Progenitor cell of endocrine pancreas (in vitro differentiated cells): Measurements from ENCODE around the gene CORO2B. TPM values are rescaled to one million over a fixed set of nuclear protein-coding genes. Genes with fewer than 3 reads are reported as not detected.

Source experiments
- DNase-seq: peaks from one replicate; pipeline ENCODE4 v3.0.0; 2021; ENCODE audit warnings: low spot score; ENCODE audit not compliant: unreplicated experiment
- H3K27ac Mint-ChIP-seq: 2 replicates; pipeline ENCODE4 v1.8.0; 2021; ENCODE audit warnings: mild to moderate bottlenecking, moderate library complexity, mixed read lengths
- H3K27me3 Mint-ChIP-seq: 2 replicates; pipeline ENCODE4 v1.8.0; 2021; ENCODE audit warnings: mixed read lengths
- H3K36me3 Mint-ChIP-seq: 2 replicates; pipeline ENCODE4 v1.8.0; 2022; ENCODE audit warnings: mixed read lengths; ENCODE audit not compliant: insufficient read depth
- H3K4me1 Mint-ChIP-seq: 2 replicates; pipeline ENCODE4 v1.8.0; 2021; ENCODE audit warnings: low read depth, mixed read lengths
- H3K4me3 Mint-ChIP-seq: 2 replicates; pipeline ENCODE4 v1.8.0; 2021; ENCODE audit warnings: low read depth, mild to moderate bottlenecking, moderate library complexity, mixed read lengths
- H3K9me3 Mint-ChIP-seq: 2 replicates; pipeline ENCODE4 v1.8.0; 2021; ENCODE audit warnings: low read depth, mixed read lengths
- total RNA-seq: library from RNA; stranded (reverse); gene quantifications from 2 replicates; pipeline ENCODE4 v1.2.1, GENCODE V29; 2021
- TF ChIP-seq, protein P1 (sequence below): fragments of 200-600 bp; sonication (generic); IDR thresholded peaks from one replicate; pipeline ENCODE4 v1.5.0; 2021; ENCODE audit warnings: antibody characterized with exemption, mild to moderate bottlenecking; ENCODE audit not compliant: unreplicated experiment

Gene CORO2B
- total RNA-seq, 1 donor from 2014 or later, result 1.5 TPM

DNA sequence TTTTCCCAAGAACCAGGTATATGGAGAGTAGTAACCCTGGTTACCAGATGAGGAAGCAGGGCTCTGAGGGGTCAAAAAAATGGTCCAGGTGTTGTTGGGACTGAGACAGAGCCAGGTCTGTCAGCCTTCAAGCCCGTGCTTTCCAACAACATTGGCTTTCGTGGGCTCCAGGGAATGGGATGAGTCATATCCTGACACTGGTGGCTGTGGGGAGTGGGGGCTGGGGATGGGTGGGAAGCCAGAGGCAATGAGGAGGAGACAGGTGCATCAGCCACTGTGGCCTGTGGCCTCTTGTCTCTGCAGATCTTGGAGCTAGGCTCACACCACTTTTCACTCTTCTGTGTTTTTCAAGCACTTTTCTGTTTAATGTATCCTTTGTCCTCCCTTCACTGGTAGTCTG lies 38.2 kb downstream of the CORO2B start:
- H3K36me3 Mint-ChIP-seq, result no peaks in the 10 kb centered on the region

DNA sequence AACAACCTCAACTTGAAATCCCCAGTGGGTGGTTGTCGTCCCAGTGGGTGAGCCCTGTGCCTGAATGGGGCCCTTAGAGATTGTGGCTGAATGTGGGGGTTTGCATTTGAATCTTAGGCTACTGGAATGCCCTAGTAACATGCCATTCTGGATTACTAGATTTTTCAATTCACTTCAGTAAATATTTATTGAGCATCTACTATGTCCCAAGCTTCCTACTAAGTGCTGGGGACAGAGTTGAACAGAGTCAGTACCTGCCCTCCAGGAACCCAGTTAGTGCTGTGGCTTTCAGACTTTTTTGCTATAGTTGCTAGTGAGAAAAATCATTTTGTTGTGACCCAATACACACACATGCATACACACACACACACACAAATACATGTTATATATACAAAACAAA lies 39.0 kb downstream of the CORO2B start:
- Mint-ChIP-seq H3K4me3 (no peak overlapping the region), H3K36me3 (no peaks in the 10 kb centered on the region), H3K27ac (no peak overlapping the region), H3K9me3 (no peaks in the 10 kb centered on the region), H3K4me1 (peaks cover 2% of the 10 kb centered on the region), H3K27me3 (peaks cover 27% of the 10 kb centered on the region)
- TF ChIP-seq, protein P1, sequence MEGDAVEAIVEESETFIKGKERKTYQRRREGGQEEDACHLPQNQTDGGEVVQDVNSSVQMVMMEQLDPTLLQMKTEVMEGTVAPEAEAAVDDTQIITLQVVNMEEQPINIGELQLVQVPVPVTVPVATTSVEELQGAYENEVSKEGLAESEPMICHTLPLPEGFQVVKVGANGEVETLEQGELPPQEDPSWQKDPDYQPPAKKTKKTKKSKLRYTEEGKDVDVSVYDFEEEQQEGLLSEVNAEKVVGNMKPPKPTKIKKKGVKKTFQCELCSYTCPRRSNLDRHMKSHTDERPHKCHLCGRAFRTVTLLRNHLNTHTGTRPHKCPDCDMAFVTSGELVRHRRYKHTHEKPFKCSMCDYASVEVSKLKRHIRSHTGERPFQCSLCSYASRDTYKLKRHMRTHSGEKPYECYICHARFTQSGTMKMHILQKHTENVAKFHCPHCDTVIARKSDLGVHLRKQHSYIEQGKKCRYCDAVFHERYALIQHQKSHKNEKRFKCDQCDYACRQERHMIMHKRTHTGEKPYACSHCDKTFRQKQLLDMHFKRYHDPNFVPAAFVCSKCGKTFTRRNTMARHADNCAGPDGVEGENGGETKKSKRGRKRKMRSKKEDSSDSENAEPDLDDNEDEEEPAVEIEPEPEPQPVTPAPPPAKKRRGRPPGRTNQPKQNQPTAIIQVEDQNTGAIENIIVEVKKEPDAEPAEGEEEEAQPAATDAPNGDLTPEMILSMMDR, result no peak
- no peak for DNase-seq

More for the DNA sequence above, 38.2 kb downstream of the CORO2B start:
- H3K27ac Mint-ChIP-seq, result no peak overlapping the region
- peaks cover 30% of the 10 kb centered on the region for H3K27me3 Mint-ChIP-seq
- H3K9me3 Mint-ChIP-seq, result no peaks in the 10 kb centered on the region
- peaks cover 2% of the 10 kb centered on the region for H3K4me1 Mint-ChIP-seq
- H3K4me3 Mint-ChIP-seq, result no peak overlapping the region
- TF ChIP-seq, protein P1, result no peak
- no peak for DNase-seq

DNA sequence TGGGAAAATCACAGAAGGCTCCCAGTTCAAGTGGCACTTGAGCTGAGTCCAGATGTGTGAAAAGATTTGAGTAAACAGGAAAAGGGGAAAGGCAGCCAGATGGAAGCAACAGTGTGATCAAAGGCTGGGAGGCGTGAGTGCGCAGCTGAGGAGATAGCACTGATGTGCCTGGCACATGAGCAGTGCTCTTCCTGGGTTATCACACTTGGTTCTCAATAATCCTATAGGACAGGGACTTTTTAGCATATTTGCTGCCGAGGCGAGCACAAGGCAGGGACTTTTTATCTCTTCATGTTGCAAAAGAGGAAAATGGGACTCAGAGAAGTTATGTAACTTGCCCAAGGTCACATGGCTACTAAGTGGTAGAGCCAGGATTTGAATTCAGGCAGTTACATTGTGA lies 39.6 kb downstream of the CORO2B start:
- Mint-ChIP-seq H3K4me1 (peaks cover 2% of the 10 kb centered on the region), H3K27ac (no peak overlapping the region), H3K36me3 (no peaks in the 10 kb centered on the region), H3K9me3 (no peaks in the 10 kb centered on the region), H3K27me3 (peaks cover 27% of the 10 kb centered on the region), H3K4me3 (no peak overlapping the region)
- no peak for DNase-seq
- TF ChIP-seq, protein P1, result no peak

DNA sequence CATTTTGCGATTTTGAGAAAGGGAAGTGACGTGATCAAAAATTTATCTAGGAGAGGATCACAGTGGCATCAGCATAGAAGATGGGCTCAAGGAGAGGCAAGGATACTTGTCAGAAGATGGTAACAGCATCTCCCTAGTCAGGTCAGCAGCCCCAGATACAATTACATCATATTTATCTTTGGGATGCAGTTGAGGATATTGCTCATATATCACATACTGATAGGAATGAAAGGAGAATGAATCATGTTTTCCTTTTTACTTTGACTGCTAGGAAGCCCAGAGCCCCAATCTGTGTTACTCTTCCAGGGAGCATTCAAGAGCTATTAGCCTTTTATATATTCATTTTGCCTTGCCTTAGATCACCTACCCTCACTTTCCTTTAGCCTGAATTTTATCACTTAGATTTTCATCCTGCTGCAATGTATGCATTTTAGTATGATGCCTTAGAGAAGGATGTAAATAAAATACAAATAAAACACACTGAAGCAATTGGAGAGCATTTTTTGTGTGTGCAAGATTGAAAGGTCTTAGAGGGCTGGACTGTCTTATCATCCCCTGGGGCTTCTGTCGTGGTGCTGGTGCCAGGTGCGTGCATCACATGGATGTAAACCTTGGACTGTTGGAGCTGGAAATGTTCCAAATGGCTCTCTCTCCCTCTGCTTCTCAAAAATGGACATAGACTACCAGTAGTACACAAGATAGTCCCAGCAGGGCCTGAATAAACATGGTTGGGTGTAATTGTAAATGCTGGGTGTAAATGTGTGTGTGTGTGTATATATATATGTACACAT lies 40.3 kb downstream of the CORO2B start:
- no peak overlapping the region for H3K27ac Mint-ChIP-seq
- H3K4me1 Mint-ChIP-seq, result peaks cover 2% of the 10 kb centered on the region
- no peaks in the 10 kb centered on the region for H3K9me3 Mint-ChIP-seq
- no peak overlapping the region for H3K4me3 Mint-ChIP-seq
- H3K27me3 Mint-ChIP-seq, result peaks cover 24% of the 10 kb centered on the region
- DNase-seq, result no peak
- TF ChIP-seq, protein P1, result no peak
- no peaks in the 10 kb centered on the region for H3K36me3 Mint-ChIP-seq

DNA sequence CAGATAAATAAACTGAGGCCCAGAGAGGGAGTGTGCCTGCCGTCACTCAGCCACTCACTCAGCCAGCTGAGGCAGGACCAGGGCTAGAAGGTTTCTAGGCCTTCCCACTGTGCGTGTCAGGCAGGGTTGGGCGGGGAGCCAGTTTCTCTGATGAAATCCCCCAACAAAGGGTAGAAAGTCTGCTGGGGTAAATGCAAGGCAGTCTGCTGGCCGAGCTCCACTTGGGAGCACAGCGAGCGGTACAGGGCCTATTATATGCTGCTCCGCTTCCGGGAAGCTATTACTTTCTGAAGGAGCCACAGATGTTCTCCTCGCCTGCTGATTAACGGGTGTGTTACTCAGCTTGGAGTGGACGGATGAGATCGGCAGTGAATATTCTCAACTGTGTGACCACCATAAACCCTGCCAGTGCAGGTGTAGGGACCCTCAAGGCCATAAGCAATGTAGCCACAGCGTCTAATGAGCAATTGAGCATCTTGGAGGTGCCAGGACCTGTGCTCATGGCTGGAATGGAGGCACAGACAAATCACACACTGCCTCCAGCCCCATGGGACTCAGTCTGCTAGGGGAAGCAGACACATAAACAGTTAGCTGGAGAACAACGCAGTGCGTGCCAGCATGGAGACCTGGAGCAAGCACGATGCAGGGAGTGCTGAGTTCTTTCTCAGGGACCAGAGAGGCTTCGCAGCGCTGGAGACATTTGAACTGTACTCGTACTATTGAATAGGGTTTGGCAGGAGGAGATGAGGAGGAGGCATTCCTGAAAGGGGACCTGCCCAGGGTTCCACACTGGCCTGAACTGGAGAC lies 42.1 kb downstream of the CORO2B start:
- Mint-ChIP-seq H3K4me1 (no peaks in the 10 kb centered on the region), H3K27ac (peak overlapping the region; percentile 81), H3K27me3 (peaks cover 23% of the 10 kb centered on the region), H3K9me3 (no peaks in the 10 kb centered on the region), H3K4me3 (no peak overlapping the region), H3K36me3 (no peaks in the 10 kb centered on the region)
- no peak for DNase-seq
- TF ChIP-seq, protein P1, result no peak
